Gastrocnemius medialis (tissue), 4 donors: ENCODE results near the gene RIMKLA. TPM values are rescaled to one million over a fixed set of nuclear protein-coding genes. Genes with fewer than 3 reads are reported as not detected.

Source experiments
- ATAC-seq, 2 donors: fragments of 150-250 bp; one replicate each; pipeline ENCODE4 v1.9.1; 2016
- DNase-seq, 2 donors: peaks; one replicate each; pipeline ENCODE4 v3.0.0-alpha.2; 2019
- H3K27ac ChIP-seq, 4 donors: fragments of 200-600 bp; sonication (generic); 1 replicate in 1 of 4; 2 replicates in 3 of 4; pipeline ENCODE4 v1.5.1; 2016 to 2018; ENCODE audit warnings: mild to moderate bottlenecking in 2 of 4, moderate library complexity in 1 of 4
- H3K27me3 ChIP-seq, 3 donors: fragments of 200-600 bp; sonication (generic) in 2 of 3; 1 replicate in 1 of 3; 2 replicates in 2 of 3; pipeline versions ENCODE4 v1.5.1 to v1.6.0; 2016 to 2019; ENCODE audit warnings: mild to moderate bottlenecking in 1 of 3, moderate library complexity in 1 of 3
- H3K36me3 ChIP-seq, 2 donors: fragments of 200-600 bp; sonication (generic) in 1 of 2; one replicate each; pipeline ENCODE4 v1.5.1; 2017 to 2018
- H3K4me1 ChIP-seq, 2 donors: fragments of 200-600 bp; sonication (generic) in 1 of 2; one replicate each; pipeline ENCODE4 v1.5.1; 2016 to 2017; ENCODE audit warnings: mild to moderate bottlenecking in 2 of 2
- H3K4me3 ChIP-seq, 4 donors: fragments of 200-600 bp; sonication (generic) in 3 of 4; 1 replicate in 1 of 4; 2 replicates in 3 of 4; pipeline ENCODE4 v1.5.1; 2016 to 2019; ENCODE audit warnings: mild to moderate bottlenecking in 2 of 4
- H3K9me3 ChIP-seq, 3 donors: fragments of 200-600 bp; sonication (generic) in 2 of 3; 1 replicate in 1 of 3; 2 replicates in 2 of 3; pipeline ENCODE4 v1.5.1; 2016 to 2019
- POLR2A ChIP-seq, 2 donors: fragments of 450-650 bp; IDR thresholded peaks; one replicate each; pipeline ENCODE4 v1.6.1; 2017; ENCODE audit warnings: antibody characterized with exemption in 2 of 2, mild to moderate bottlenecking in 2 of 2, moderate library complexity in 2 of 2
- in situ Hi-C, 4 donors: fragments of 200-750 bp; cut with MboI; loops; one replicate each; pipeline versions ENCODE4 v1.15.0 to v1.8.0; 2017; ENCODE audit warnings: low sequenced_read_pairs in 4 of 4
- intact Hi-C: fragments of 100-400 bp; cut with DNase I; formaldehyde crosslinking; loops from one replicate; pipeline ENCODE4 v1.15.1; 2023; ENCODE audit warnings: low total_unique reads
- total RNA-seq, 4 donors: library from RNA; depleted of rRNA; stranded (reverse); fragments of >200 nt; gene quantifications; one replicate each; pipeline versions ENCODE4 v1.1.0 to v1.2.3, GENCODE V29; 2016
- TF ChIP-seq, protein P1 (sequence below), 5 experiments: fragments of 450-650 bp in 3 of 5; fragments of 200-600 bp in 2 of 5; sonication (generic) in 2 of 5; IDR thresholded peaks in 4 of 5; conservative IDR thresholded peaks in 1 of 5; 1 replicate in 4 of 5; 2 replicates in 1 of 5; pipeline ENCODE4 v1.5.1; 2016 to 2019; ENCODE audit warnings: antibody characterized with exemption in 5 of 5, mild to moderate bottlenecking in 3 of 5, moderate library complexity in 3 of 5

RIMKLA gene
- total RNA-seq, 4 donors from 2014 or later: 0.78 to 1.2 (median 0.85) TPM

- in situ Hi-C loops (no loop called here), intact Hi-C loops (no loop called here)
- no peak for ATAC-seq
These were observed 53.7 kb downstream of the RIMKLA start for GRCh38 chr1:42434340-42434739.

DNA sequence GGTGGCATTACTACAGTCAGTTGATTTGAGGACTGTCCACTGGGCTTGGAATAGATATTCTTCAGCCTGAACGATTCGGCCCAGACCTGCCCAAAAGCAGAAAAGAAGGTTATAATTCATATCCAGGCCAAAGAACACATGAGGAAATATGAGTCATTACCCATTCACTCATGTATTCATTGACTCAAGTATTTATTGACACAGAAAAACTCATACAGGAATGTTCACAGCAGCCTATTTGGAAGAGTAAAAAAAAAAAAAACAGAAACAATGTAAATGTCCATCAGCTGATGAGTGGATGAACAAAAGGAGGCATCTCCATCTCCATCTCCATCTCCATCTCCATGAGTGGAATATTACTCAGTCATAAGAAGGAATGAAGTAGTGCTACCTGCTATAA lies 59.3 kb downstream of the RIMKLA start:
- DNase-seq (no peak), ATAC-seq (no peak)
- H3K4me1 ChIP-seq: no peaks in the 10 kb centered on the region
- no peaks in the 10 kb centered on the region for H3K27me3 ChIP-seq
- intact Hi-C loops (no loop called here), in situ Hi-C loops (no loop called here)
- no peaks in the 10 kb centered on the region for H3K9me3 ChIP-seq
- H3K27ac ChIP-seq: no peak overlapping the region
- TF ChIP-seq, protein P1, sequence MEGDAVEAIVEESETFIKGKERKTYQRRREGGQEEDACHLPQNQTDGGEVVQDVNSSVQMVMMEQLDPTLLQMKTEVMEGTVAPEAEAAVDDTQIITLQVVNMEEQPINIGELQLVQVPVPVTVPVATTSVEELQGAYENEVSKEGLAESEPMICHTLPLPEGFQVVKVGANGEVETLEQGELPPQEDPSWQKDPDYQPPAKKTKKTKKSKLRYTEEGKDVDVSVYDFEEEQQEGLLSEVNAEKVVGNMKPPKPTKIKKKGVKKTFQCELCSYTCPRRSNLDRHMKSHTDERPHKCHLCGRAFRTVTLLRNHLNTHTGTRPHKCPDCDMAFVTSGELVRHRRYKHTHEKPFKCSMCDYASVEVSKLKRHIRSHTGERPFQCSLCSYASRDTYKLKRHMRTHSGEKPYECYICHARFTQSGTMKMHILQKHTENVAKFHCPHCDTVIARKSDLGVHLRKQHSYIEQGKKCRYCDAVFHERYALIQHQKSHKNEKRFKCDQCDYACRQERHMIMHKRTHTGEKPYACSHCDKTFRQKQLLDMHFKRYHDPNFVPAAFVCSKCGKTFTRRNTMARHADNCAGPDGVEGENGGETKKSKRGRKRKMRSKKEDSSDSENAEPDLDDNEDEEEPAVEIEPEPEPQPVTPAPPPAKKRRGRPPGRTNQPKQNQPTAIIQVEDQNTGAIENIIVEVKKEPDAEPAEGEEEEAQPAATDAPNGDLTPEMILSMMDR (IDR thresholded peaks at IDR 0.05 in 4 of 5, conservative IDR thresholded peaks at IDR 0.05 in 1 of 5): no peak
- TF ChIP-seq POLR2A (IDR thresholded peaks at IDR 0.05): no peak
- no peak overlapping the region for H3K4me3 ChIP-seq
- H3K36me3 ChIP-seq: no peaks in the 10 kb centered on the region

More at GRCh38 chr1:42434340-42434739, 53.7 kb downstream of the RIMKLA start:
- Histone ChIP-seq H3K4me3 (no peak overlapping the region), H3K4me1 (no peaks in the 10 kb centered on the region), H3K27ac (no peak overlapping the region), H3K36me3 (no peaks in the 10 kb centered on the region), H3K9me3 (no peaks in the 10 kb centered on the region), H3K27me3 (no peaks in the 10 kb centered on the region)
- DNase-seq: no peak
- TF ChIP-seq POLR2A (IDR thresholded peaks at IDR 0.05): no peak
- TF ChIP-seq, protein P1 (IDR thresholded peaks at IDR 0.05 in 4 of 5, conservative IDR thresholded peaks at IDR 0.05 in 1 of 5): no peak

DNA sequence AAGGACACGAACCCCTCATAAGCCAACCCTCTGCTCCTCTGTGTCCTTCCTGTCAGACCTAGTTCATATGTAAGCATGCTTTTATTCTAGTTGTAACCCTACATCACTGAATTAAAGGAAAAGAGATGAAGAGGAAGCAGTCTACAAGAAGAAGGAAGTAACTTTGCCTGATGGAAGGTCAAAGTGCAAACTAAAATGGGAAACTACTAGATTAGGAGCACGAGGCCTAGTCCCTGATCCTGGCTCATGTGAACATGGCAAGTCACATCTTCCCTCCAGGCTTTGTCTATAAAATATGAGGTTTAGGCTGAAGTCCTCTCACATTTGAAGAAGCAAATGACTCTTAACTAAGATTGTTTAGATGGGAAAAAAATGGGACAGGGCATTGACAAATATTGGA lies 62.1 kb downstream of the RIMKLA start:
- TF ChIP-seq, protein P1 (IDR thresholded peaks at IDR 0.05 in 4 of 5, conservative IDR thresholded peaks at IDR 0.05 in 1 of 5): no peak
- TF ChIP-seq POLR2A (IDR thresholded peaks at IDR 0.05): no peak
- Histone ChIP-seq H3K36me3 (no peaks in the 10 kb centered on the region), H3K9me3 (no peaks in the 10 kb centered on the region), H3K4me1 (no peaks in the 10 kb centered on the region), H3K27me3 (no peaks in the 10 kb centered on the region), H3K4me3 (no peak overlapping the region), H3K27ac (no peak overlapping the region)
- in situ Hi-C loops: no loop called here
- ATAC-seq (no peak), DNase-seq (no peak)
- intact Hi-C loops: no loop called here

DNA sequence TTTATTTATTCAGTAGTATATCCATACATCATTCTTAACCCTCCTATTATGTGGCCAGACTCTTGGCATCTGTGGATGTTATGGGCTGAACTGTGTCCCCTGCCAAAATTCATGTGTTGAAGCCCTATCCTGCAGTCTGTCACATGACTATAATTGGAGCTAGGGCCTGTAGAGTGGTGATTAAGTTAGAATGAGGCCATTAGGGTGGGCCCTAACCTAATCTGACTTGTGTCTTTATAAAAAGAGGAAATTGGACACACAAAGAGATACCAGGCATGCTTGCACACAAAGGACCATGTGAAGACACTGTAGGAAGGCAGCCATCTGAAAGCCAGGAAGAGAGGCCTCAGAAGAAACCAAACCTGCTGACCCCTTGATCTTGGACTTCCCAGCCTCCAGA lies 68.7 kb downstream of the RIMKLA start:
- Histone ChIP-seq H3K36me3 (no peaks in the 10 kb centered on the region), H3K9me3 (no peaks in the 10 kb centered on the region), H3K4me3 (no peak overlapping the region), H3K27ac (no peak overlapping the region), H3K4me1 (no peaks in the 10 kb centered on the region), H3K27me3 (no peaks in the 10 kb centered on the region)
- intact Hi-C loops (no loop called here), in situ Hi-C loops (no loop called here)
- DNase-seq (no peak), ATAC-seq (no peak)
- no peak for TF ChIP-seq POLR2A (IDR thresholded peaks at IDR 0.05)
- TF ChIP-seq, protein P1 (IDR thresholded peaks at IDR 0.05 in 4 of 5, conservative IDR thresholded peaks at IDR 0.05 in 1 of 5): no peak

GRCh38 chr1:42450061-42450460 lies 69.5 kb downstream of the RIMKLA start:
- no peak for TF ChIP-seq POLR2A (IDR thresholded peaks at IDR 0.05)
- TF ChIP-seq, protein P1 (IDR thresholded peaks at IDR 0.05 in 4 of 5, conservative IDR thresholded peaks at IDR 0.05 in 1 of 5): no peak
- no peaks in the 10 kb centered on the region for H3K9me3 ChIP-seq
- no peak for ATAC-seq
- no peaks in the 10 kb centered on the region for H3K36me3 ChIP-seq
- H3K27ac ChIP-seq: no peak overlapping the region
- peaks cover 0 to 3% of the 10 kb centered on the region in 2 donors for H3K4me1 ChIP-seq
- intact Hi-C loops: loop anchor here (10.0 kb wide), 1 partner anchor 275 kb away; no protein-coding TSS in a partner anchor
- DNase-seq: no peak
- no peaks in the 10 kb centered on the region for H3K27me3 ChIP-seq
- H3K4me3 ChIP-seq: no peak overlapping the region
- in situ Hi-C loops: no loop called here
